Brain microvascular endothelial cell (primary cell): ENCODE data around the gene NR4A1.

ENCODE experiments used
- DNase-seq: peaks from one replicate; pipeline ENCODE4 v3.0.0-alpha.2; 2020
- H3K27ac ChIP-seq: fragments of 250-450 bp; sonication (Bioruptor Pico); 2 replicates; pipeline ENCODE4 v1.5.1; 2020; ENCODE audit warnings: mild to moderate bottlenecking, moderate library complexity
- H3K27me3 ChIP-seq: fragments of 250-450 bp; sonication (Bioruptor Pico); replicated peaks from 2 replicates; pipeline ENCODE4 v1.5.1; 2020; ENCODE audit warnings: mild to moderate bottlenecking
- H3K36me3 ChIP-seq: fragments of 250-450 bp; sonication (Bioruptor Pico); replicated peaks from 2 replicates; pipeline ENCODE4 v1.5.1; 2020; ENCODE audit warnings: mild to moderate bottlenecking
- H3K4me3 ChIP-seq: 2 replicates; pipeline ENCODE4 v1.5.1; 2011; ENCODE audit warnings: low read depth, mild to moderate bottlenecking, control low read depth, low read length, moderate library complexity
- in situ Hi-C: cut with HindIII; loops from 2 replicates; pipeline ENCODE4 v1.10.0; 2017; ENCODE audit warnings: low sequenced_read_pairs, low pct_ligation_motif_present
- TF ChIP-seq, protein P1 (sequence below): IDR thresholded peaks from 2 replicates; pipeline ENCODE4 v1.5.1; 2011; ENCODE audit warnings: low read depth, mild to moderate bottlenecking, moderate library complexity, low read length, control low read depth, inconsistent platforms; ENCODE audit errors: missing control alignments

Gene NR4A1

DNA sequence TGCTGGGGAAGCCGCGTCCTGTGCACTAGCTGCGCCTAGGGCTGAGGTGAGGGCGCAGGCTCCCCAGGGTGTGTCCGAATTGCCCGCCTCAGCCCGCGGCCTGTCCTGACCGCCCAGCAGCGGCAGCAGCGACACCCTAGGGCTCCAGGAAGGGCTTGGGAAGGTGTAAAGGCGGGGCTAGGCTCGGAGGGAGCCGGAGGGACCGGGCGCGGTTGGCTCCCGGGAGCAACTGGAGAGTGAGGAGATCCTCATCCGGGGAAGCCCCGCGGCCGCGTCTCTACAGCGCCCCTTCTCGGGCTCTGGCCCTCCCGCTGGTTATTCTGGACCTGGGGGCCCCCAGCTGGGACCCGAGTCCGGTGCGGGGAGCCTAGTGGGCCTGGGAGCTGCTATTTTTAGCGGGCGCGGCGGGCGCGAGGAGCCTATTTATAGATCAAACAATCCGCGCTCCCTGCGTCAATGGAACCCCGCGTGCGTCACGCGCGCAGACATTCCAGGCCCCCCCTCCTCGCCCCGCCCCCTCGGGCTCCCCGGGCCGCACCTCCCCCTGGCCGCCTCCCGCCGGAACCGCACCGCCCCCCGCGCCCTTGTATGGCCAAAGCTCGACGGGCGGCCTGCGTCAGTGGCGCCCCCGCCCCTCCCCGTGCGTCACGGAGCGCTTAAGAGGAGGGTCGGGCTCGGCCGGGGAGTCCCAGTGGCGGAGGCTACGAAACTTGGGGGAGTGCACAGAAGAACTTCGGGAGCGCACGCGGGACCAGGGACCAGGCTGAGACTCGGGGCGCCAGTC, at the start of gene NR4A1:
Gene NR4A1 (plus strand): TSS at position 685 of the 784 bp plus-strand sequence. CDS start 2,887 bp downstream, outside the sequence.
- H3K36me3 ChIP-seq, result no peaks in the 10 kb centered on the region
- H3K4me3 ChIP-seq, result peak within 1 kb of the TSS; percentile 88
- H3K27ac ChIP-seq, result peak within 1 kb of the TSS; percentile 79
- in situ Hi-C loops, result no loop called here
- H3K27me3 ChIP-seq, result no peaks in the 10 kb centered on the region
- peak; percentile 96 for DNase-seq
- TF ChIP-seq, protein P1, sequence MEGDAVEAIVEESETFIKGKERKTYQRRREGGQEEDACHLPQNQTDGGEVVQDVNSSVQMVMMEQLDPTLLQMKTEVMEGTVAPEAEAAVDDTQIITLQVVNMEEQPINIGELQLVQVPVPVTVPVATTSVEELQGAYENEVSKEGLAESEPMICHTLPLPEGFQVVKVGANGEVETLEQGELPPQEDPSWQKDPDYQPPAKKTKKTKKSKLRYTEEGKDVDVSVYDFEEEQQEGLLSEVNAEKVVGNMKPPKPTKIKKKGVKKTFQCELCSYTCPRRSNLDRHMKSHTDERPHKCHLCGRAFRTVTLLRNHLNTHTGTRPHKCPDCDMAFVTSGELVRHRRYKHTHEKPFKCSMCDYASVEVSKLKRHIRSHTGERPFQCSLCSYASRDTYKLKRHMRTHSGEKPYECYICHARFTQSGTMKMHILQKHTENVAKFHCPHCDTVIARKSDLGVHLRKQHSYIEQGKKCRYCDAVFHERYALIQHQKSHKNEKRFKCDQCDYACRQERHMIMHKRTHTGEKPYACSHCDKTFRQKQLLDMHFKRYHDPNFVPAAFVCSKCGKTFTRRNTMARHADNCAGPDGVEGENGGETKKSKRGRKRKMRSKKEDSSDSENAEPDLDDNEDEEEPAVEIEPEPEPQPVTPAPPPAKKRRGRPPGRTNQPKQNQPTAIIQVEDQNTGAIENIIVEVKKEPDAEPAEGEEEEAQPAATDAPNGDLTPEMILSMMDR, result peak; percentile 42

DNA sequence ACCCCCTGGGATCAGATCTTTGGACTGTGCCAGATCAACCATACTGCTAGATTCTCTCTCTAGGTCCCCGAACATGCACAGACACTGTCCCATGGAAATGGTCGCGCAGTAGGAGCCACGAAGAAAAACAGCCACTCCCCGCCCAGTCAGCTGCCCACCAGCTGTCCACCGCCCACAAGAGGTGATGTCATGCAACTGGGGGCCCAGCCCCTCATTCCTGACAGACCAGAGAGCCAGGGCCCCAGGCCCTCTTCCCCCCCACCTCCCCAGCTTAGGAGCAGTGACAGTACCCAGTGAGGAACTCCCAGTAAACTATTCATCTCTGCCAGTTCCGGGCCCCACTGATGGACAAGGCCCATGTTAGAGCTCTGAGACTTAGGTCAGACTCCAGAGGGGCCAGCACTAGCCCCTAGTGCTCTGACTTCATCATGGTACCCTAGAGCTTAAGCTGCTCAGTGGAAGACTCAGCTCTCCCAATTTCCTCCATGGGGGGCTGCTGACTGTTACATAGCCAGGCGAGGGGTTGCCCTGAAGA, 48.2 kb upstream of the NR4A1 start:
- in situ Hi-C loops, result no loop called here
- no peak overlapping the region for H3K27ac ChIP-seq
- H3K36me3 ChIP-seq, result no peaks in the 10 kb centered on the region
- H3K27me3 ChIP-seq, result peaks cover 16% of the 10 kb centered on the region
- DNase-seq, result no peak
- H3K4me3 ChIP-seq, result no peak overlapping the region
- TF ChIP-seq, protein P1, result no peak

- peaks cover 16% of the 10 kb centered on the region for H3K27me3 ChIP-seq
- TF ChIP-seq, protein P1, result no peak
- no peak overlapping the region for H3K4me3 ChIP-seq
- in situ Hi-C loops, result no loop called here
- no peak for DNase-seq
- H3K27ac ChIP-seq, result no peak overlapping the region
- H3K36me3 ChIP-seq, result no peaks in the 10 kb centered on the region
These were observed 47.7 kb upstream of the NR4A1 start for GRCh38 chr12:52003591-52003990.

GRCh38 chr12:52004042-52004648, 47.1 kb upstream of the NR4A1 start:
- Histone ChIP-seq H3K36me3 (no peaks in the 10 kb centered on the region), H3K4me3 (no peak overlapping the region), H3K27me3 (peaks cover 16% of the 10 kb centered on the region), H3K27ac (no peak overlapping the region)
- peak; percentile 39 for DNase-seq
- in situ Hi-C loops, result no loop called here
- TF ChIP-seq, protein P1, result peak; percentile 86

GRCh38 chr12:52005218-52005902, 45.9 kb upstream of the NR4A1 start:
- TF ChIP-seq, protein P1, result no peak
- no peak overlapping the region for H3K4me3 ChIP-seq
- peaks cover 16% of the 10 kb centered on the region for H3K27me3 ChIP-seq

More at GRCh38 chr12:52005218-52005902, 45.9 kb upstream of the NR4A1 start:
- DNase-seq, result no peak
- Histone ChIP-seq H3K36me3 (no peaks in the 10 kb centered on the region), H3K27ac (no peak overlapping the region)
- in situ Hi-C loops, result no loop called here
